Measurements from ENCODE around the gene CNTNAP2. TPM values are rescaled to one million over a fixed set of nuclear protein-coding genes. Genes with fewer than 3 reads are reported as not detected.

CNTNAP2 gene
- total RNA-seq, 2 experiments from 2014 or later, result not detected

GRCh38 chr7:148149730-148150129 lies 2033.1 kb downstream of the CNTNAP2 start:
- no peak overlapping the region for H3K4me3 ChIP-seq (ENCODE audit: low read length)
- Mint-ChIP-seq H3K9me3 (no peaks in the 10 kb centered on the region), H3K27ac (no peak overlapping the region), H3K4me3 (no peak overlapping the region), H3K36me3 (ENCODE audit: low read depth) (no peaks in the 10 kb centered on the region), H3K4me1 (ENCODE audit: low read depth) (no peaks in the 10 kb centered on the region), H3K27me3 (peaks cover 7% of the 10 kb centered on the region)
- no peak overlapping the region for H3K27ac ChIP-seq (ENCODE audit: low read depth in 1 of 2, low read length in 2 of 2)
- no peak for DNase-seq
- ATAC-seq (ENCODE audit: poor library complexity), result no peak
- H3K27me3 ChIP-seq (ENCODE audit: control insufficient read depth in 1 of 2, insufficient read depth in 2 of 2, low read length in 2 of 2), result no peaks in the 10 kb centered on the region
- no peaks in the 10 kb centered on the region for H3K4me1 ChIP-seq (ENCODE audit: insufficient read depth, low read length)
- ChIA-PET POLR2A (no interaction called here), CTCF (no interaction called here)
- peaks cover 0 to 15% of the 10 kb centered on the region in 2 experiments for H3K9me3 ChIP-seq (ENCODE audit: control insufficient read depth in 1 of 2, insufficient read depth in 1 of 2, low read length in 2 of 2)
- intact Hi-C loops (cut with DNase I, micrococcal nuclease), result no loop called here
- H3K36me3 ChIP-seq (ENCODE audit: insufficient read depth, low read length), result no peaks in the 10 kb centered on the region
- no peak for TF ChIP-seq CTCF (IDR thresholded peaks at IDR 0.05)

- ATAC-seq (ENCODE audit: poor library complexity) (no peak), DNase-seq (no peak)
- H3K4me3 Mint-ChIP-seq, result no peak overlapping the region
- Histone ChIP-seq H3K27ac (ENCODE audit: low read depth in 1 of 2, low read length in 2 of 2) (no peak overlapping the region), H3K4me3 (ENCODE audit: low read length) (no peak overlapping the region), H3K27me3 (ENCODE audit: control insufficient read depth in 1 of 2, insufficient read depth in 2 of 2, low read length in 2 of 2) (no peaks in the 10 kb centered on the region), H3K4me1 (ENCODE audit: insufficient read depth, low read length) (no peaks in the 10 kb centered on the region), H3K9me3 (ENCODE audit: control insufficient read depth in 1 of 2, insufficient read depth in 1 of 2, low read length in 2 of 2) (peaks cover 0 to 15% of the 10 kb centered on the region in 2 experiments), H3K36me3 (ENCODE audit: insufficient read depth, low read length) (no peaks in the 10 kb centered on the region)
- POLR2A ChIA-PET, result no interaction called here
- H3K27me3 Mint-ChIP-seq, result peaks cover 4% of the 10 kb centered on the region
- CTCF ChIA-PET, result no interaction called here
- H3K27ac Mint-ChIP-seq, result no peak overlapping the region
- H3K36me3 Mint-ChIP-seq (ENCODE audit: low read depth), result no peaks in the 10 kb centered on the region
- H3K4me1 Mint-ChIP-seq (ENCODE audit: low read depth), result no peaks in the 10 kb centered on the region
- intact Hi-C loops (cut with DNase I, micrococcal nuclease), result no loop called here
- H3K9me3 Mint-ChIP-seq, result no peaks in the 10 kb centered on the region
- TF ChIP-seq CTCF (IDR thresholded peaks at IDR 0.05), result no peak
Measured at GRCh38 chr7:148151778-148152177, 2035.2 kb downstream of the CNTNAP2 start.

GRCh38 chr7:148153616-148154284 lies 2037.1 kb downstream of the CNTNAP2 start:
- Histone ChIP-seq H3K9me3 (ENCODE audit: control insufficient read depth in 1 of 2, insufficient read depth in 1 of 2, low read length in 2 of 2) (peaks cover 0 to 15% of the 10 kb centered on the region in 2 experiments), H3K27me3 (ENCODE audit: control insufficient read depth in 1 of 2, insufficient read depth in 2 of 2, low read length in 2 of 2) (no peaks in the 10 kb centered on the region), H3K4me1 (ENCODE audit: insufficient read depth, low read length) (no peaks in the 10 kb centered on the region), H3K36me3 (ENCODE audit: insufficient read depth, low read length) (no peaks in the 10 kb centered on the region), H3K27ac (ENCODE audit: low read depth in 1 of 2, low read length in 2 of 2) (no peak overlapping the region), H3K4me3 (ENCODE audit: low read length) (no peak overlapping the region)
- no peak for DNase-seq
- intact Hi-C loops (cut with DNase I, micrococcal nuclease), result no loop called here
- Mint-ChIP-seq H3K9me3 (no peaks in the 10 kb centered on the region), H3K4me1 (ENCODE audit: low read depth) (no peaks in the 10 kb centered on the region), H3K4me3 (no peak overlapping the region), H3K27ac (no peak overlapping the region), H3K27me3 (no peaks in the 10 kb centered on the region), H3K36me3 (ENCODE audit: low read depth) (no peaks in the 10 kb centered on the region)
- no peak for TF ChIP-seq CTCF (IDR thresholded peaks at IDR 0.05)
- POLR2A ChIA-PET, result no interaction called here
- no peak for ATAC-seq (ENCODE audit: poor library complexity)
- CTCF ChIA-PET, result no interaction called here

Measured in CD4-positive, alpha-beta T cell (primary cell).